NCI-H524 treated with DMSO at 0.1 percent for 48 hours (cell line): ENCODE data around the gene MPP1.

Experiments used
- DNase-seq: peaks from one replicate; lab custom pipeline; 2025; lab: John Stamatoyannopoulos, UW

Gene MPP1

GRCh38 chrX:154775419-154776349 lies 29.6 kb downstream of the MPP1 start:
- no peak for DNase-seq

GRCh38 chrX:154774622-154775021 lies 30.7 kb downstream of the MPP1 start:
- DNase-seq = no peak

DNA sequence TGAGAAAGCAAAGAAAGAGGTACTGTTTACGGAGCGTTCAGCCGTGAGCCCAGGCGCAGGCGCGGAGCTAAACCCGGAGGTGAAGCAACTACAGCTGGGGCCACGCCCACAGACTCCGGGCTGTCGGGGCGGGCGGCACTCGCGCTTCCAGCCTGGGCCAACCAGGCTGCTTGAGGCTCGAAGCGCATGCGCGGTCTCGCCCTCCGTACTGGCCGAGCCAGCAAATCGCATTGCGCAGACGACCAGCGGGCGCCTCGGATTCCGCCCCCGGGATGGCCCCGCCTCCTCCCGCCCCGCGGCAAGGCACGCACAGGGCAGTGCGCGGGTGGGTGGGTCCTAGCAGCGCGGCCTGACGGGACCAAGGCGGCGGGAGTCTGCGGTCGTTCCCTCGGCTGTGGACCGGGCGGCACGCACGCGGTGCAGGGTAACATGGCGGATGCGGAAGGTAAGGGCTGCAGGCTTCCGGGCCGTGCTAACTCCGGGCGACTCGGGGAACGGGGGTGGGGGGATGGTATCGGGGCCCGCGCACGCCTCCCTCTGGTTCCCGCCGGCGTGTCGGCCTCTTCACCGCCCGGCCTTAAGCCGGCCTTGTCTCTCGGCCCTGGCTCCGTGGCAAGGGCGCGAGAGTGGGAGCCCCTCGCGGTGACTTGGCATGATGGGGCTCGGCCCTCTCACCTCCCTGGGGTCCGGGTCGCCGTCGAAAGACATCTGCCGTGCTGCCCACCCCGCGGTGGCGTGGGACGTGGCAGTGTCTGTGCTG lies 42.6 kb downstream of the MPP1 start, which contains the start of gene DKC1:
Gene DKC1, plus strand, starts transcription at position 328 of the 760 bp plus-strand sequence. Its CDS starts 102 bp downstream, at position 430.
- peak; percentile 90 for DNase-seq

- DNase-seq = no peak
Observed at GRCh38 chrX:154761977-154762536, 43.2 kb downstream of the MPP1 start.

- no peak for DNase-seq
Observed at GRCh38 chrX:154758696-154759095, 46.6 kb downstream of the MPP1 start.

DNA sequence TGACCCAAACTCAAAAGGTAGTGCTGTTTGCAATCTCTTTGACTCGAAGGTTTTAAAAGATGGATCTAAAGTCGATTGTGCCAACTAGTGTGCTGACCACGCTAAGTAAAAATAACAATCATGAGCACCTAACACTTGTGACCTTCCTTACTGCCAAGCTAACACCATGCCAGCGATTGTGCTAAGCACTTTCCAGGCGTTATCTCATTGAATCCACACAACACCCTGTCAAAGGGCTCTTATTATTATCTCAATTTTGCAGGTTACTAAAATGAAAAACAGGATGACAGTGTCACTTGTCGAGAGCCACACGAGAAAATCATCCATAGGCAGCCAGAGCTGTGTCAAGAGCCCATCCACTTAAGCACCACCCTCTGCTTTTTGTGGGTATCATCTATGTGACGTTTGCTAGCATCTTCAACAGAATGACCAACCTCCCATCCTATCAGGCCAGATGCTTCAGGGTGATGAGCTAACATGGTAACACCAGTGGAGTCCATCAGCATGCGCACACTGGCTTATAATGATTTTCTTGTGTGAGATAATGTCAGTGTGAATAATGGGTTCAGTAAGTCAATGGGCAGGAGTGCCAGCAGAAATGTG lies 53.5 kb downstream of the MPP1 start:
- DNase-seq = peak; percentile 78

- no peak for DNase-seq
Observed at GRCh38 chrX:154751203-154751668, 54.0 kb downstream of the MPP1 start.

GRCh38 chrX:154750301-154751202 lies 54.7 kb downstream of the MPP1 start, which contains the start of gene GAB3:
Gene GAB3 (minus strand): TSS chrX:154751077. CDS start chrX:154751025, 52 bp downstream.
- peak; percentile 21 for DNase-seq

- DNase-seq = peak; percentile 44
Observed at GRCh38 chrX:154749856-154750255, 55.4 kb downstream of the MPP1 start.

DNA sequence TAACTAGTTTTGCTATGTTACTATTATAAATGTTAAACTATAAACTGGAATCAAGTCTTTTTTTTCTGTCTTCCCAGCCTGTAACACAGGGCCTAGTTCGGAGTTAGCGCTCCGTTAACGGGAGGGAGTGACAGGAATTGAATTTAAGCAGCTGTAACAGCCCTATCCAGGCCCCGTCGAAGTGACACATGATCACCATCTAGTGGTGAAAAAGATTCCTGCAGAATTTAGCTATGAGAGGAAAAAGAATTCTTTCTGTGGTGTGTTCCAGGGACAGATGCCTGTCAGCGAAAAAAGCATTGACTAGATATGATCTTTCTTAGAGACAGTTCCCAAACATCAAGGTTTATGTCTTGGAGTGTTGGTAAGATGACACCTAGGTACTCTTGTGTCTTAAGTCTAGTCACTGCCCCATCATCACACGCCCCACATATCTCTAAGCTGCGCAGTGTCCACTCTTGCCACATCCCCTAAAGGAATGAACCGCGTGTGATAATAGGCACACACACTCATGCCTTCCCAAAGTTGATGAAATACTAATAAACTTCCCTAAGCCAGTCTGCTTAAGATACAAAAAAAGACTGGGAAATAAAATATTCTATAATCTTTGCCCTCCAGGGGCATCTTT lies 56.5 kb downstream of the MPP1 start:
- no peak for DNase-seq

DNA sequence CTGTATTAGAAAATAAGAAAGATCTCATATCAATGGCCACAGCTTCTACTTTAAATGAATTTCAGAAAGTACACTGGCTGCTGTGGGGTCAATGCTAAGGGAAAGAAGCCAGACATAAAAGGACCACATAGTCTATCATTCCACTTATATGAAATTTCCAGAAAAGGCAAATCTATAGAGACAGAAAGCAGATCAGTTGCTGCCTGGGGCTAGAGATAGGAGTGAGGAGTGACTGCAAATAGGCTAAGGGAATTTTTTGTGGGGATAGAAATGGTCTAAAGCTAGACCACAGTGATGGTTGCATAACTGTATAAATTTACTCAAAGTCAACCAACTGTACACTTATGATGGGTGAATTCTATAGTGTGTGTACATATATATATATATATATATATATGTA lies 62.7 kb downstream of the MPP1 start:
- DNase-seq = no peak

- DNase-seq = no peak
Observed at GRCh38 chrX:154739952-154740465, 65.3 kb downstream of the MPP1 start.

DNA sequence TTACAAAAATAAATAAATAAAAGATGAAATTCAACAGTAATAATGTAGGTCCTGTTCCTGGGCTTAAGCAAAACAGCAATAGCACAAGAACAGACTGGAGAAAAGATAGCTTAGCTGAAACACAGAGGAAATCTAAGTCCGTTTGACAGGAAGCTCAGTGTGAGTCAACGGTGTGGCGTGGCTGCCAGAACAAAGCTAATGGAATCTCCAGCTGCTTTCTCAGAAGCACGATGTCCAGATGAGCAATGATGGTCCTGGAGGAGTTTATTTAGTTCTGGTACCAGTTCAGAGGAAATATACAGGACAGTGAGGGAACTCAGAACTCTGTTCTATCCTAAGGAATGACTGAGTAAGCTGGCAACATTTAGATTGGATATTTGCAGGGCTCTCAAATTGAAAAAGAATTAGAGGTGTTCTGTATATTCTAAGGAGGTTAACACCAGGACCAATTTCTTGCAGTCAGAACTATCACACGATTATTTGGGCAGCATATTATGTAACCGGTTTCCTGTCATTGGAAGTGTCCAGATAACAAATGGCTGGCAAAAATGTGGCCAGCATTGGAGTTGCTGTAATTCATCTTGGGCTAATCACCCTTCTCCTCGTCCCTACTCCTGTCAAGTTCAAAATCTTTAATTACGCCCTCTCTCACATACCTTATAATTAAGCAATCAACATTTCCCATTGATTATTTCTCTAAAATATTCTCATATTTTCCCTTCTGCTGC lies 67.1 kb downstream of the MPP1 start:
- no peak for DNase-seq

DNA sequence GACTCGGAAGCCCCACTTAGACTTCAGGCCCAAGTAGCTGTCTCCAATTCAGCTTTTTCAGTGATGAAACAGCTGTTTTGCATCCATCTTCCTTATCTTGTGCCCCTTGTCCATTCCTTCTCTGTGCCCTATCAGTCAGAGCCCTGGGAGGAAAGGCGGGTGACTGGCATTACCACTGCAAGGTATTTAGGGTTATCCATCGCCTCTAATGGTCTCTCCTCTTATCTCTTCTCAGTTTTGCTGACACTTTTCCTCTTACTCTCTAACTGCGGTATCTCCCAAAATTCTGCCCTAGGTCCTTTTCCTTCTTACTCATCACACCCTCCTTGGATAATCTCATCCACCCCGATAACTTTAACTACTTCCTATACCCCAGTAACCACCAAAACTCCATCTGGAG lies 68.1 kb downstream of the MPP1 start:
- DNase-seq = no peak

GRCh38 chrX:154735695-154736393 lies 69.4 kb downstream of the MPP1 start:
- no peak for DNase-seq

GRCh38 chrX:154734061-154734781 lies 71.1 kb downstream of the MPP1 start:
- no peak for DNase-seq

- no peak for DNase-seq
Observed at GRCh38 chrX:154733066-154733425, 72.2 kb downstream of the MPP1 start.

GRCh38 chrX:154732421-154733065 lies 72.7 kb downstream of the MPP1 start:
- DNase-seq = no peak
